SU-DHL-6 (cell line): ENCODE measurements around the gene CZIB.

ENCODE experiments used
- CTCF ChIP-seq: fragments of 200-600 bp; sonication (generic); IDR thresholded peaks from one replicate; pipeline ENCODE4 v1.5.1; 2017; ENCODE audit warnings: antibody characterized with exemption, mild to moderate bottlenecking, low read length, moderate library complexity; ENCODE audit not compliant: insufficient read depth, poor library complexity, severe bottlenecking
- EZH2phosphoT487 ChIP-seq: fragments of 200-600 bp; sonication (generic), shearing (Covaris generic); conservative IDR thresholded peaks from 2 replicates; pipeline ENCODE4 v1.6.1; 2018; ENCODE audit warnings: mild to moderate bottlenecking, antibody characterized with exemption, low read length, moderate library complexity, mixed read lengths

- no peak for TF ChIP-seq CTCF
- no peak for TF ChIP-seq EZH2phosphoT487
Measured at GRCh38 chr1:53249706-53250105, 29.3 kb upstream of the CZIB start.
